Activated T-helper 2 cell treated with anti-CD3 and anti-CD28 coated beads, Interferon-gamma antibody, Interleukin-2, Interleukin-4, amounts not matched to agents 10 μg/mL and 5 μg/mL and 100 μg/mL, durations not matched to agents 14 hours and 24 hours and 36 hours (primary cell): ENCODE data around the gene P2RY6. TPM values are rescaled to one million over a fixed set of nuclear protein-coding genes. Genes with fewer than 3 reads are reported as not detected.

Experiments used
- DNase-seq: peaks from one replicate; pipeline ENCODE4 v3.0.0; 2021; ENCODE audit warnings: low spot score
- H3K27ac Mint-ChIP-seq: one replicate; pipeline ENCODE4 v1.8.0; 2021; ENCODE audit warnings: mixed read lengths
- H3K27me3 Mint-ChIP-seq: one replicate; pipeline ENCODE4 v1.8.0; 2021; ENCODE audit warnings: low read depth, mixed read lengths
- H3K36me3 Mint-ChIP-seq: one replicate; pipeline ENCODE4 v1.8.0; 2021; ENCODE audit warnings: low read depth, mixed read lengths
- H3K4me1 Mint-ChIP-seq: one replicate; pipeline ENCODE4 v1.8.0; 2021; ENCODE audit warnings: low read depth, mixed read lengths
- H3K4me3 Mint-ChIP-seq: one replicate; pipeline ENCODE4 v1.8.0; 2021; ENCODE audit warnings: low read depth, mild to moderate bottlenecking, moderate library complexity, mixed read lengths
- H3K9me3 Mint-ChIP-seq: one replicate; pipeline ENCODE4 v1.8.0; 2021; ENCODE audit warnings: mixed read lengths
- intact Hi-C: fragments of 100-400 bp; cut with micrococcal nuclease; formaldehyde crosslinking; loops from one replicate; pipeline ENCODE4 v1.15.1; 2023
- total RNA-seq: library from RNA; stranded (reverse); gene quantifications from 2 replicates; pipeline ENCODE4 v1.2.3, GENCODE V29; 2022

Gene P2RY6
- total RNA-seq, 1 donor from 2014 or later, result not detected

GRCh38 chr11:73307323-73308002, 35.3 kb downstream of the P2RY6 start:
- H3K27ac Mint-ChIP-seq, result no peak overlapping the region
- DNase-seq, result peak; percentile 80
- intact Hi-C loops, result loop anchor here (1.0 to 5.0 kb wide), 3 partner anchors 28 to 85 kb away; partner anchors contain the start of gene RELT
- peak overlapping the region; percentile 86 for H3K4me3 Mint-ChIP-seq
- peaks cover 6% of the 10 kb centered on the region for H3K4me1 Mint-ChIP-seq
- peaks cover 47% of the 10 kb centered on the region for H3K27me3 Mint-ChIP-seq
- H3K9me3 Mint-ChIP-seq, result no peaks in the 10 kb centered on the region
- H3K36me3 Mint-ChIP-seq, result no peaks in the 10 kb centered on the region

- H3K4me1 Mint-ChIP-seq, result peaks cover 6% of the 10 kb centered on the region
- peak within 1 kb of the TSS; percentile 86 for H3K4me3 Mint-ChIP-seq
- no peak for DNase-seq
- peaks cover 42% of the 10 kb centered on the region for H3K27me3 Mint-ChIP-seq
- intact Hi-C loops, result loop anchor here (5.0 kb wide), 2 partner anchors 69 to 84 kb away; partner anchors contain the start of gene RELT
- H3K36me3 Mint-ChIP-seq, result no peaks in the 10 kb centered on the region
- H3K27ac Mint-ChIP-seq, result no peak within 1 kb of the TSS
- no peaks in the 10 kb centered on the region for H3K9me3 Mint-ChIP-seq
Measured at GRCh38 chr11:73308003-73308960, 36.1 kb downstream of the P2RY6 start, which contains the start of gene ARHGEF17. Gene ARHGEF17, plus strand, starts transcription at chr11:73308276. Its CDS starts 363 bp downstream, at chr11:73308639.

GRCh38 chr11:73308961-73309919, 37.1 kb downstream of the P2RY6 start:
- no peak overlapping the region for H3K4me3 Mint-ChIP-seq

GRCh38 chr11:73310076-73310475, 37.9 kb downstream of the P2RY6 start:
- intact Hi-C loops, result no loop called here
- Mint-ChIP-seq H3K4me1 (peaks cover 16% of the 10 kb centered on the region), H3K36me3 (no peaks in the 10 kb centered on the region), H3K27me3 (peaks cover 34% of the 10 kb centered on the region), H3K4me3 (no peak overlapping the region), H3K27ac (no peak overlapping the region), H3K9me3 (no peaks in the 10 kb centered on the region)
- DNase-seq, result no peak

More at GRCh38 chr11:73308961-73309919, 37.1 kb downstream of the P2RY6 start:
- Mint-ChIP-seq H3K27ac (no peak overlapping the region), H3K27me3 (peaks cover 40% of the 10 kb centered on the region), H3K9me3 (no peaks in the 10 kb centered on the region), H3K36me3 (no peaks in the 10 kb centered on the region), H3K4me1 (peaks cover 14% of the 10 kb centered on the region)
- no peak for DNase-seq
- intact Hi-C loops, result loop anchor here (5.0 kb wide), 2 partner anchors 68 to 83 kb away; partner anchors contain the start of gene RELT

- no peaks in the 10 kb centered on the region for H3K9me3 Mint-ChIP-seq
- H3K27me3 Mint-ChIP-seq, result peaks cover 28% of the 10 kb centered on the region
- H3K4me3 Mint-ChIP-seq, result no peak overlapping the region
- H3K27ac Mint-ChIP-seq, result no peak overlapping the region
- no peaks in the 10 kb centered on the region for H3K36me3 Mint-ChIP-seq
- DNase-seq, result no peak
- peaks cover 16% of the 10 kb centered on the region for H3K4me1 Mint-ChIP-seq
- intact Hi-C loops, result no loop called here
Measured at GRCh38 chr11:73310661-73311393, 38.7 kb downstream of the P2RY6 start.

GRCh38 chr11:73311394-73311869, 39.3 kb downstream of the P2RY6 start:
- intact Hi-C loops, result no loop called here
- peaks cover 29% of the 10 kb centered on the region for H3K27me3 Mint-ChIP-seq

GRCh38 chr11:73312036-73312435, 39.9 kb downstream of the P2RY6 start:
- Mint-ChIP-seq H3K4me3 (no peak overlapping the region), H3K4me1 (peaks cover 13% of the 10 kb centered on the region), H3K27ac (no peak overlapping the region), H3K27me3 (peaks cover 27% of the 10 kb centered on the region), H3K36me3 (no peaks in the 10 kb centered on the region), H3K9me3 (no peaks in the 10 kb centered on the region)
- intact Hi-C loops, result no loop called here
- no peak for DNase-seq

More at GRCh38 chr11:73311394-73311869, 39.3 kb downstream of the P2RY6 start:
- H3K4me3 Mint-ChIP-seq, result no peak overlapping the region
- H3K27ac Mint-ChIP-seq, result no peak overlapping the region
- peaks cover 16% of the 10 kb centered on the region for H3K4me1 Mint-ChIP-seq
- DNase-seq, result no peak
- H3K36me3 Mint-ChIP-seq, result no peaks in the 10 kb centered on the region
- no peaks in the 10 kb centered on the region for H3K9me3 Mint-ChIP-seq

GRCh38 chr11:73312851-73313327, 40.8 kb downstream of the P2RY6 start:
- H3K36me3 Mint-ChIP-seq, result no peaks in the 10 kb centered on the region
- peaks cover 24% of the 10 kb centered on the region for H3K27me3 Mint-ChIP-seq
- no peak for DNase-seq
- peaks cover 10% of the 10 kb centered on the region for H3K4me1 Mint-ChIP-seq
- no peak overlapping the region for H3K27ac Mint-ChIP-seq
- intact Hi-C loops, result no loop called here
- H3K9me3 Mint-ChIP-seq, result no peaks in the 10 kb centered on the region
- H3K4me3 Mint-ChIP-seq, result no peak overlapping the region

GRCh38 chr11:73313652-73314051, 41.5 kb downstream of the P2RY6 start:
- Mint-ChIP-seq H3K4me3 (no peak overlapping the region), H3K27ac (no peak overlapping the region), H3K4me1 (peaks cover 10% of the 10 kb centered on the region), H3K27me3 (peaks cover 24% of the 10 kb centered on the region), H3K9me3 (no peaks in the 10 kb centered on the region), H3K36me3 (no peaks in the 10 kb centered on the region)
- intact Hi-C loops, result no loop called here
- no peak for DNase-seq

GRCh38 chr11:73314117-73314961, 42.2 kb downstream of the P2RY6 start:
- no peak for DNase-seq
- Mint-ChIP-seq H3K36me3 (no peaks in the 10 kb centered on the region), H3K27ac (no peak overlapping the region), H3K27me3 (peaks cover 24% of the 10 kb centered on the region), H3K4me3 (no peak overlapping the region), H3K4me1 (peaks cover 10% of the 10 kb centered on the region), H3K9me3 (no peaks in the 10 kb centered on the region)
- intact Hi-C loops, result no loop called here
